GM18907 (cell line): Measurements from ENCODE around the gene CTDSP2.
A peak's percentile ranks its signal among the peaks of the same experiment; 100 is the strongest.
"Not testable (repeated sequence)": the region's sequence is repeated elsewhere in the genome, so short reads cannot be mapped to it uniquely, and the experiment has no call there.

ENCODE experiments used
- ATAC-seq: cut with Tn5 transposase; IDR thresholded peaks from one replicate; pipeline ENCODE4 v1.9.1; 2021; ENCODE audit warnings: mild to moderate bottlenecking, moderate library complexity; ENCODE audit not compliant: unreplicated experiment

The CTDSP2 gene

GRCh38 chr12:57853864-57854556 lies 7.5 kb upstream of the CTDSP2 start:
- no peak for ATAC-seq

- ATAC-seq: no peak
Observed at GRCh38 chr12:57852620-57853500, 6.3 kb upstream of the CTDSP2 start.

GRCh38 chr12:57852200-57852599 lies 5.7 kb upstream of the CTDSP2 start:
- ATAC-seq: no peak

GRCh38 chr12:57851552-57851951 lies 5.0 kb upstream of the CTDSP2 start:
- no peak for ATAC-seq

GRCh38 chr12:57850854-57851430 lies 4.4 kb upstream of the CTDSP2 start:
- ATAC-seq: no peak

- not testable (repeated sequence) for ATAC-seq
Observed at GRCh38 chr12:57849447-57849846, 2.9 kb upstream of the CTDSP2 start.

- ATAC-seq: no peak
Observed at GRCh38 chr12:57849035-57849434, 2.5 kb upstream of the CTDSP2 start.

- no peak for ATAC-seq
Observed at GRCh38 chr12:57848208-57848607, 1.7 kb upstream of the CTDSP2 start.

GRCh38 chr12:57846285-57846576 lies 298 bp downstream of the CTDSP2 start:
- no peak for ATAC-seq

GRCh38 chr12:57845478-57846284 lies 848 bp downstream of the CTDSP2 start:
- ATAC-seq: peak; percentile 36

- peak; percentile 24 for ATAC-seq
Observed at GRCh38 chr12:57844709-57845477, 1.6 kb downstream of the CTDSP2 start.

GRCh38 chr12:57842342-57843294 lies 3.9 kb downstream of the CTDSP2 start:
- ATAC-seq: no peak

GRCh38 chr12:57841445-57841844 lies 5.1 kb downstream of the CTDSP2 start:
- ATAC-seq: no peak

GRCh38 chr12:57840726-57841125 lies 5.8 kb downstream of the CTDSP2 start:
- no peak for ATAC-seq

GRCh38 chr12:57839996-57840395 lies 6.5 kb downstream of the CTDSP2 start:
- ATAC-seq: no peak

- peak; percentile 30 for ATAC-seq
Observed at GRCh38 chr12:57838594-57839302, 7.8 kb downstream of the CTDSP2 start.

- no peak for ATAC-seq
Observed at GRCh38 chr12:57837864-57838562, 8.5 kb downstream of the CTDSP2 start.
